Astrocyte (in vitro differentiated cells and primary cell): ENCODE results near the gene ISX. TPM values are rescaled to one million over a fixed set of nuclear protein-coding genes. Genes with fewer than 3 reads are reported as not detected.

ENCODE experiments used
- DNase-seq: peaks from one replicate; pipeline ENCODE4 v3.0.0-alpha.2; 2010; ENCODE audit warnings: low read depth
- FAIRE-seq: peaks from 2 replicates; lab custom pipeline; 2011; peaks lifted over from hg19 to GRCh38; lab: Jason Lieb, UNC
- H2AFZ ChIP-seq: 2 replicates; pipeline ENCODE4 v1.6.0; 2012; ENCODE audit warnings: low read depth, low read length, inconsistent platforms
- H3K27ac ChIP-seq: 2 replicates; pipeline ENCODE4 v1.5.1; 2011; ENCODE audit warnings: low read depth, low read length, inconsistent platforms
- H3K27me3 ChIP-seq: 2 replicates; pipeline ENCODE4 v1.6.0; 2011; ENCODE audit warnings: low read length, inconsistent platforms; ENCODE audit not compliant: insufficient read depth
- H3K36me3 ChIP-seq: 2 replicates; pipeline ENCODE4 v1.5.1; 2011; ENCODE audit warnings: low read length, inconsistent platforms; ENCODE audit not compliant: insufficient read depth
- H3K4me1 ChIP-seq: 2 replicates; pipeline ENCODE4 v1.5.1; 2011; ENCODE audit warnings: low read length, inconsistent platforms; ENCODE audit not compliant: insufficient read depth
- H3K4me2 ChIP-seq: 2 replicates; pipeline ENCODE4 v1.6.0; 2012; ENCODE audit warnings: low read length, inconsistent platforms
- H3K4me3 ChIP-seq: 2 replicates; pipeline ENCODE4 v1.5.1; 2011; ENCODE audit warnings: low read depth, mild to moderate bottlenecking, low read length, inconsistent platforms; ENCODE audit not compliant: insufficient read depth
- H3K79me2 ChIP-seq: 2 replicates; pipeline ENCODE4 v1.6.0; 2012; ENCODE audit warnings: mild to moderate bottlenecking, low read length, inconsistent platforms; ENCODE audit not compliant: insufficient read depth
- H3K9ac ChIP-seq: 2 replicates; pipeline ENCODE4 v1.6.0; 2012; ENCODE audit warnings: mild to moderate bottlenecking, low read length, inconsistent platforms
- H3K9me3 ChIP-seq: 2 replicates; pipeline ENCODE4 v1.5.1; 2012; ENCODE audit warnings: low read depth, mild to moderate bottlenecking, low read length, inconsistent platforms; ENCODE audit not compliant: insufficient read depth
- H4K20me1 ChIP-seq: 2 replicates; pipeline ENCODE4 v1.6.0; 2012; ENCODE audit warnings: low read length, inconsistent platforms; ENCODE audit not compliant: insufficient read depth
- H3K27ac Mint-ChIP-seq: one replicate; pipeline ENCODE4 v1.8.0; 2021; ENCODE audit warnings: mild to moderate bottlenecking, mixed read lengths; ENCODE audit not compliant: unreplicated experiment
- H3K27me3 Mint-ChIP-seq: one replicate; pipeline ENCODE4 v1.8.0; 2021; ENCODE audit warnings: low read depth, mixed read lengths; ENCODE audit not compliant: unreplicated experiment
- H3K36me3 Mint-ChIP-seq: one replicate; pipeline ENCODE4 v1.8.0; 2021; ENCODE audit warnings: low read depth, mixed read lengths; ENCODE audit not compliant: unreplicated experiment
- H3K4me1 Mint-ChIP-seq: one replicate; pipeline ENCODE4 v1.8.0; 2021; ENCODE audit warnings: low read depth, mixed read lengths; ENCODE audit not compliant: unreplicated experiment
- H3K4me3 Mint-ChIP-seq: one replicate; pipeline ENCODE4 v1.8.0; 2021; ENCODE audit warnings: mild to moderate bottlenecking, moderate library complexity, mixed read lengths; ENCODE audit not compliant: unreplicated experiment
- H3K9me3 Mint-ChIP-seq: one replicate; pipeline ENCODE4 v1.8.0; 2021; ENCODE audit warnings: mild to moderate bottlenecking, mixed read lengths; ENCODE audit not compliant: unreplicated experiment
- EZH2 ChIP-seq: IDR thresholded peaks from 2 replicates; pipeline ENCODE4 v1.6.1; 2012; ENCODE audit warnings: mild to moderate bottlenecking, low read length, inconsistent platforms; ENCODE audit not compliant: insufficient read depth
- total RNA-seq: library from RNA; stranded (reverse); gene quantifications from 2 replicates; pipeline ENCODE4 v1.2.1, GENCODE V29; 2021
- TF ChIP-seq, protein P1 (sequence below): IDR thresholded peaks from 2 replicates; pipeline ENCODE4 v1.5.1; 2011; ENCODE audit warnings: low read depth, mild to moderate bottlenecking, inconsistent platforms, low read length, moderate library complexity; ENCODE audit not compliant: insufficient read depth

Gene ISX
- total RNA-seq, 1 donor from 2014 or later: not detected

DNA sequence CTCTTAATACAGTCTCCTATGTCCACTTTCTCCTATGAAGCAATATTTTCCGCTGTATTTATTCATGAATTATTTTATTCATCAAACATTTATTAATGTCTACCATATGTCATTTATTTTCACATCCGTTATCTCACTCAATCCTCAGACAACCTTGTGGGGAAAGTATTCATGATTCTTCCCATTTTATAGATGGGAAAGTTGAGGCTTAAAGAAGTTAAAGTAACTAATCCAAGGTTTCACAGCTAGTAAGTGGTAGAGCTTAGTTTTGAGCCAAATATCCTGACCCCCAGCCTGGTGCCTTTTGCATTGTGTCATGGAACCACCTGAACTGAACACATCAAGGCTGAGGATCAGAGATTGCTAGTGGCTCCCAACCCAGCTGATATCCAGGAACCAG lies 66.6 kb downstream of the ISX start:
- H3K9me3 ChIP-seq: no peaks in the 10 kb centered on the region
- H4K20me1 ChIP-seq: no peaks in the 10 kb centered on the region
- no peaks in the 10 kb centered on the region for H3K27me3 ChIP-seq
- no peak overlapping the region for H3K27ac ChIP-seq
- H3K9me3 Mint-ChIP-seq: no peaks in the 10 kb centered on the region
- H3K4me3 ChIP-seq: no peak overlapping the region
- no peak overlapping the region for H3K4me3 Mint-ChIP-seq
- TF ChIP-seq, protein P1, sequence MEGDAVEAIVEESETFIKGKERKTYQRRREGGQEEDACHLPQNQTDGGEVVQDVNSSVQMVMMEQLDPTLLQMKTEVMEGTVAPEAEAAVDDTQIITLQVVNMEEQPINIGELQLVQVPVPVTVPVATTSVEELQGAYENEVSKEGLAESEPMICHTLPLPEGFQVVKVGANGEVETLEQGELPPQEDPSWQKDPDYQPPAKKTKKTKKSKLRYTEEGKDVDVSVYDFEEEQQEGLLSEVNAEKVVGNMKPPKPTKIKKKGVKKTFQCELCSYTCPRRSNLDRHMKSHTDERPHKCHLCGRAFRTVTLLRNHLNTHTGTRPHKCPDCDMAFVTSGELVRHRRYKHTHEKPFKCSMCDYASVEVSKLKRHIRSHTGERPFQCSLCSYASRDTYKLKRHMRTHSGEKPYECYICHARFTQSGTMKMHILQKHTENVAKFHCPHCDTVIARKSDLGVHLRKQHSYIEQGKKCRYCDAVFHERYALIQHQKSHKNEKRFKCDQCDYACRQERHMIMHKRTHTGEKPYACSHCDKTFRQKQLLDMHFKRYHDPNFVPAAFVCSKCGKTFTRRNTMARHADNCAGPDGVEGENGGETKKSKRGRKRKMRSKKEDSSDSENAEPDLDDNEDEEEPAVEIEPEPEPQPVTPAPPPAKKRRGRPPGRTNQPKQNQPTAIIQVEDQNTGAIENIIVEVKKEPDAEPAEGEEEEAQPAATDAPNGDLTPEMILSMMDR: no peak
- no peak for TF ChIP-seq EZH2
- peaks cover 16% of the 10 kb centered on the region for H3K27me3 Mint-ChIP-seq
- no peak overlapping the region for H3K9ac ChIP-seq
- no peaks in the 10 kb centered on the region for H3K36me3 Mint-ChIP-seq
- no peaks in the 10 kb centered on the region for H3K79me2 ChIP-seq
- H3K4me1 Mint-ChIP-seq: no peaks in the 10 kb centered on the region
- H3K4me2 ChIP-seq: no peak overlapping the region
- H3K27ac Mint-ChIP-seq: no peak overlapping the region
- FAIRE-seq (no peak), DNase-seq (no peak)
- no peaks in the 10 kb centered on the region for H3K36me3 ChIP-seq
- H2AFZ ChIP-seq: no peak overlapping the region
- H3K4me1 ChIP-seq: no peaks in the 10 kb centered on the region

DNA sequence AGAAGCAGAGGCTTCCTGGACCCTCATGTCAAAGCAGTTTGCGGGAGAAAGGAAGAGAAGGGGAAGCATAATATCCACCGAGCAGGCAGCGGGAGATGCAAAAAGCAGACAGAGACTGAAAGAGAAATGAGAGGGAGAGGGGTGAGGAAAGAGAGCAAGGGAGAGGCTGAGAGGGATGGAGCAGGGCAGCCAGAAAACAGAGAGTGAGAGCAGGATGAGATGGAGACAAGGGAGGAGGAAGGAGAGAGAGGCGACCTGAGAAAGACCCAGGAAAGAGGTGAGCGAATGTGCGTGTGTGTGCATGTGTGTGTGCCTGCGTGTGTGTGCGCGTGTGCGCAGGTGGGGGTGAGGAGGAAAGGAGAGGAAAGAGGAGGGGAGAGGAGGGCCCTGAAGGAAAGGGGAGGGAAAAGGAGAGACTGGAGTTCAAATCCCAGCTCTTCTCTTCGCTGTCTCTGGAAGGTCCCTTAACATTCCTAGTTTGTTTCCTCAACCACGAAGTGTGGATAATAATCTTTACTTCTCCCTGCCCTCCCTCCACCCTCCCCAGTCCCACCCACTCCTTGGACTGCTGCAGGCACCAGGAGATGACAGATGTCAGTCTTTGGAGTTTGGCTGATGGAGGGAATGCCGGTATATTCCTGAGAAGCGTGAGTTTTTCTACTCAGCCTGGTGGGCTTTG lies 67.9 kb downstream of the ISX start:
- no peak for DNase-seq
- Histone ChIP-seq H2AFZ (no peak overlapping the region), H4K20me1 (no peaks in the 10 kb centered on the region), H3K9me3 (no peaks in the 10 kb centered on the region), H3K36me3 (no peaks in the 10 kb centered on the region), H3K79me2 (no peaks in the 10 kb centered on the region), H3K27ac (no peak overlapping the region), H3K4me3 (no peak overlapping the region), H3K27me3 (no peaks in the 10 kb centered on the region), H3K4me1 (no peaks in the 10 kb centered on the region), H3K9ac (no peak overlapping the region), H3K4me2 (no peak overlapping the region)
- peaks cover 2% of the 10 kb centered on the region for H3K9me3 Mint-ChIP-seq
- no peak overlapping the region for H3K4me3 Mint-ChIP-seq
- H3K4me1 Mint-ChIP-seq: no peaks in the 10 kb centered on the region
- TF ChIP-seq, protein P1: no peak
- no peak for TF ChIP-seq EZH2
- H3K27me3 Mint-ChIP-seq: peaks cover 18% of the 10 kb centered on the region
- no peaks in the 10 kb centered on the region for H3K36me3 Mint-ChIP-seq
- FAIRE-seq: no peak
- no peak overlapping the region for H3K27ac Mint-ChIP-seq

DNA sequence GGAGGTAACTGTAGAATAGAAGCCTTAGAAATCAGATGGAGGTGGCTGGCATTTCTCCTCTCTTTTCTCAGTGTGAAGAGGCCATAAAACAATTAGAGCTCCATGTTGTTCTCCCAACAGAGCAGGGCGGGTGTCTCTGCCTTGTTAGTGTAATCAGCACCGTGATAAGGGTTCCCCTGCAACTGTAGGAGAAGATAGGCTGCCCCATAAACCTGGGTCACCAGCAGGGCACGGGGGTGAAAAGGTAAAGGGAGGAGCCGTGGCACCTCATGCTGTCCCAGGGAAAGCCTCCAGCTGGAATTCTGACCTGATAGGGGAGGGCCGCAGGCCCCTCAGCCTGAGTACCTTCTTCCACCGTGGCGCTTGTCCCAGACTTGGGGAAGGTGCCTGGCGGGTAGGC lies 68.7 kb downstream of the ISX start:
- Mint-ChIP-seq H3K27ac (no peak overlapping the region), H3K9me3 (peaks cover 2% of the 10 kb centered on the region), H3K4me3 (no peak overlapping the region), H3K4me1 (no peaks in the 10 kb centered on the region), H3K27me3 (peaks cover 21% of the 10 kb centered on the region), H3K36me3 (no peaks in the 10 kb centered on the region)
- Histone ChIP-seq H3K4me3 (no peak overlapping the region), H3K79me2 (no peaks in the 10 kb centered on the region), H2AFZ (no peak overlapping the region), H3K4me2 (no peak overlapping the region), H3K27me3 (no peaks in the 10 kb centered on the region), H3K36me3 (no peaks in the 10 kb centered on the region), H3K9ac (no peak overlapping the region), H3K27ac (no peak overlapping the region), H3K4me1 (no peaks in the 10 kb centered on the region), H4K20me1 (no peaks in the 10 kb centered on the region), H3K9me3 (no peaks in the 10 kb centered on the region)
- no peak for DNase-seq
- no peak for FAIRE-seq
- TF ChIP-seq, protein P1: no peak
- no peak for TF ChIP-seq EZH2
